ENCODE data around the gene MED14.

The MED14 gene

GRCh38 chrX:40663880-40664630 lies 71.3 kb downstream of the MED14 start:
- DNase-seq = peak in 11 of 51 donors; percentile 0 to 13 (median 2)

DNA sequence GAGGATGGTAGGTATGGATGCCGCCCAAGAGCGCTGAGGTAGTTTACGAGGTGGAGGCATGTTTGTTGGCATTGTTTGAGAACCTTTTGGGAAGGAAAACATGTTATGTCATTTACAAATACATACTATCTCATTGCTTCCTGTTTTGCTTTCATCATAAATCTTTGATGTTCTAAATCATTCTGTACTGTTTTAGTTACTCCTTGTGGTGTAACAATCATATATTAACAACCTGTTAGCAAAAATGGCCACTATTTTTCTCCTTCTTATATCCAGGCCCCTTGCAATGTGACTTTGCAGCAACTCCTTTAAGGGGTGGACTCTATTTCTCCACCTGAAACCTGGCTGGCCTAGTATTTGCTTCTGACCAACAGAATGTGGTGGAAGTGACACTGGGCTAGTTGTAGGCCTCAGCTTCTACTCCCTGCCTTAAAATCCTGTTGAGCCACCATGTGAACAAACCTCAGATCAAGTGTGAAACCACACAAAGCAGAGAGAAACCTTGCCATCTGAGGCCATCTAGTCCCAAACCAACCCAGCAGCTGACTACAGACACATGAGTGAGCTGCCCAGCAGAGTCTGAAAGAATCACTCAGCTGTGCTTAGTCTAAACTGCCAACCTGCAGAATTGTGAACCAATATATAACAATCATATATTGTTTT lies 72.1 kb downstream of the MED14 start:
- DNase-seq = no peak

- no peak for DNase-seq
Observed at GRCh38 chrX:40661489-40661888, 73.9 kb downstream of the MED14 start.

DNA sequence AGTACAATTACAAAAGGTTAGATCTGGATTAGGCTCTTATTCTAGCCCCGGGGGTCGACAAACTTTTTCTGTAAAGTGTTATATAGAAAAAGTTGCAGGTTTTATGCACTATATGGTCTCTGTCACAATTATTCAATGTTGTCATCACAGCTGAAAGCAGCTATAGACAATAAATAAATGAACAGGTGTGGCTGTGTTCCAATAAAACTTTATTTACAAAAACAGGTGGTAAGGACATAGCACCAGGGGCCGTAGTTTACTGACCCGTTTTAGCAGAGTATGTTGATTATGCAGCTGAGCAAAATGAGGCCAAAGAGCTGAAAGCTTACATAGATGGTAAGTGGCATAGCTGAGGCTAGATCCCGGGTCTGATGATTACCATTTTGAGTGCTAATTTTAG lies 75.0 kb downstream of the MED14 start:
- no peak for DNase-seq

DNA sequence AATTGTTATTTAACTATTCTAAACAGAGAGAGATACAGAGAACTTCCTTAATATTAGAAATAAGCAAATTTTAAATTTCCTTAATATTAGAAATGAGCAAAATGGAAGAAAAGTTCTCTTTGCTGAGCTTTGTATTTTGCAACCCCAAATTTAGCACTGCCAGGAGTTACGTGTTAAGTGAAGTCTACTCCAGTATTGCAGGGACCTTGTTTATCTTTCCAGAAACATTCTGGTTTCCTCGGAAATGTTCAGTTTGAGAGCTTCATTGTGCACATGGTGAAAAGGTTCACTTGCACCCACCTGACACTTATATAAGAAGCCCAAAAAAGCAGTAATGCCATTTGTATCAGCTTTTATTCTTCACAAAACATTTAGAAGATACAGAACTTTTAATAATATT lies 81.8 kb downstream of the MED14 start:
- peak in 1 of 51 donors; percentile 0 for DNase-seq

DNA sequence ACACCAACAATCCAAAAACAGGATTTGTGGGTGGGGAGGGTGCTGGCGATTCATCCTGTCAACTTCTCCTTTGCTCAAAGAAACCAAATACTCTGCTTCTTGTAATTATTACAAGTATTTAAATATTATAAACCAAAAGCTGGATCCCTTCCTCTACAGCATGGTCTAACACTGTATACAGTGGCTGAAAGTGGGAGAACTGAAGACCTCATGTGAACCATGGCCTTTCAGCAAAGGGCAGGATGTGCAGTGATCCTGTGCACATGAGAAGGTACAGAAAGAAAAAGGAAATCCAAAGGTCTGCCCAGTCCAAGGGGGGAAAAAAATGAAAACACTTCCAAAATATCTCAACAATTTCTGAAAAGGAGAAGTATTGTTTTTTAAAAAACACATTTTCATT lies 82.7 kb downstream of the MED14 start:
- no peak for DNase-seq

- DNase-seq = peak in 39 of 51 donors; percentile 0 to 71 (median 28)
Observed at GRCh38 chrX:40651620-40652223, 83.6 kb downstream of the MED14 start.

DNA sequence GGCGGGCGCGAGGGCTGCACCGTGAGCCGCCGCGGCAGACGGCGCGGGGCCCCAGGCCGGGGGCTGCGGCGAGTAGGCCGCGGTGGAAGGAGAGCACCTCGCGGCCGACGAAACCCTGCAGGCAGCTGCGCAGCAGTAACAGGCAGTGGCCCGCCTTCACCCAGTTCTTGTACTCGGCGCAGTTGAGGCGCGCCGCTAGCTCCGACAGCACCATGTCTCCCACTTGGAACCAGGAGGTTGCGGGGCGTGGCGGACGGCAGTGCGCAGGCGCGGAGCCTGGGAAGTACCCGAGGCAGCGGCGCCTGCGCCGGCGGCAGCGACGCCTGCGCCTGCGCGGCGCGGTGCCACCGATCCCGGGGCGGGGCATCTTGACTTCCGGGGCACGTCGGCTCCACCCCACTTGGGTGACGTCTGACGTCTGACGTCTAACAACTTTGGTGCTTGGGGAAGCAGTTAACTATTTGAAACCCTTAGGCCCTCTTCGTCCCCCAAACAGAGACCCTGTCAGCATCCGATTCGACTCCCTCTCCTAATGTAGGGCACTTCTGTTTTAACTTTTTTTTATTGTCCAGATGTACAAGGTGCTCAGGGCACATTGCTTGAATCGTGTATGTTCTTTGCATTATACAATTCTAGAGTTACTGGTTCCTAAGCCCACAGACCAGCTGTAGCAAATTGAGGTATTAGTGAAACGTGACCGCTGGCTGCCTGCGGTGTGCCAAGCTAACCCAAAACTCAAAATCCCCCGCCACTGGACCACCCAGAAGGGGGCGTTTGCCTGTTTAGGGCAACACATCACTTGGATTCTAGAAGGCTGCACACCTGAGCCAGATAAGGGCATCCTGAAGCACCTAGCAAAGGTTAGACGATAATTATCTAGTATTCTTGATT lies 87.8 kb downstream of the MED14 start, which contains the start of gene CXorf38:
Gene CXorf38 (minus strand): TSS at position 255 of the 891 bp plus-strand sequence. CDS start 41 bp downstream, at position 214.
- peak; percentile 14 to 92 (median 77) for DNase-seq

DNA sequence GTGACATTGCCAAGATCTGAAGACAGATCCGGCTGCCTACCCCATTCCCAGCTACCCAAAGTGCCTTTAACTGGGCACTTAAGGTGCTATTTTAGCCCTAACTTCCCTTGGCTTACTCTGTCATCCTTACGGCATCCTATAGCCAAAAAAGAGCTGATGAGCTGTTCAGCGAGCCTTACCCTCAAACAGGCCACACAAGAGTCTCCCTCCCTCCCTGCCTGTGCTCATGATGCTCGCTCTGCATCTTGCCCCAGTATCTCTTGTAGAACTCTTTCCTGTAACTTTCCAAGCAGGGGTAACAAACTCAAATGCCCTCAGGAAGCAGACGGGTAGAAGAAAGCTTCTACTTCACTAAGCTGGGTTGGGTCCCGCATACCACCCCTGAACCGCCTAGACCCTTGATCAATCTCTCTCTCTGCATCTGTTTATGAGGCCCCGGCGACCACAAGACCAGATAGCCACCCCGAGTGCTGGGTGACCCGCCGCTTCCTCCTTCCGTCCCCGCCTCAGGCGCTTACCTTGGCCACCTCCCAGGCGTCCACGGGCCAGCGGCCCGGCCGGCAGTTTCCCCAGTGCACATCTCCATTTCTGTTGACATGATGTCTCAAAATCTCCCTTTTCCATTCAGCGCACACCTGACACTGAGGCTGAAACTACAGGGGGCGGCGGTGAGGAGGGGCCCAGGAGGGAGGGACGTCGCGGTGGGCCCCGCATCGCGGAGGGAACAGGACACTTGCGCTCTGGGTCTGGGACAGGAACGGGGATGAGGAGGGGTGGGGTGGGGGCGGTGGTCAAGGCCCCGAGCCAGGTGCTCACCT lies 88.6 kb downstream of the MED14 start:
- DNase-seq = peak in 16 of 51 donors; percentile 0 to 35 (median 12)

DNA sequence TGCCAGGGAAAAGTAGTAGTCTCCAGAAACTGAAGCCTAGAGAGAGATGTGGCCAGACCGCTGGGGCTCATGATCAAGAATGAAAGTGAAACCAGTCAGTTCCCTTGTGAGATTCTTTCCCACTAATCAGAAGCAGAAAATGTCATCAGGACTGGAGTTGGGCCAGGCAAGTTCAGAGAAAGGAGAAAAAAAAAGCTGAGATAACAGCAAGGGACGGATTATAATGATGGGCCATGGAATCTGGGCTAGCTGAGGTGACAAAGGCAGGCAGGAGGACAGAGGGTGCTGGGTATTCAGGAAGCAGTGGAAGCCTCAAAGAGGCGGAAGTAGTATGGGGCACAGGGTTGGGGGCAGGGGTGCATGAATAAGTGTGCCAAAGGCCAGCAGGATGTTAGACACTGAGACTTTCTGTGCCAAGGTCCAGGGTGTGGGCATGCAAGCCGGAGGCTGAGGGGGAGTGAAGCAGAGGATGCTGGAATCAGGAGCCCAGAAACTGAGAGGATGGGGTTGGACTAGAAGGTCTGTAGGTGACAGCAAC lies 90.5 kb downstream of the MED14 start:
- peak in 31 of 51 donors; percentile 0 to 49 (median 8) for DNase-seq

DNA sequence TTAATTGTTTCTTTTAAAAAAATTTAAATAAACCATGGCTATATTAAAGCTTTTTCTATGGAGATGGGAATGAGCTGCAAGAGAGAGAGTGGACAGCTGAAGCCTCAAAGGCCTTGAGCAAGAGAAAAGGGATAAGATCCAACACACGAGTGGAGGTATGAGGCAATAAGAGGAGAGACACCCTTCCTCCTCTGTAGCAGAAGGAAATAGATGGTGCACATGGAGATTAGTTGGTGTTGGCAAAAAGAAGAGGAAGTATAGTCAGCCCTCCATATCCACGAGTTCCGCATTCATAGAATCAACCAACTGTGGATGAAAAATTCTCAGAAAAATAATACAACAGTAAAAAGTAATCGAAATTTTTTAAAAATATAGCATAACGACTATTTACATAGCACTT lies 91.2 kb downstream of the MED14 start:
- peak in 1 of 51 donors; percentile 9 for DNase-seq

- no peak for DNase-seq
Observed at GRCh38 chrX:40637687-40638086, 97.7 kb downstream of the MED14 start.

DNA sequence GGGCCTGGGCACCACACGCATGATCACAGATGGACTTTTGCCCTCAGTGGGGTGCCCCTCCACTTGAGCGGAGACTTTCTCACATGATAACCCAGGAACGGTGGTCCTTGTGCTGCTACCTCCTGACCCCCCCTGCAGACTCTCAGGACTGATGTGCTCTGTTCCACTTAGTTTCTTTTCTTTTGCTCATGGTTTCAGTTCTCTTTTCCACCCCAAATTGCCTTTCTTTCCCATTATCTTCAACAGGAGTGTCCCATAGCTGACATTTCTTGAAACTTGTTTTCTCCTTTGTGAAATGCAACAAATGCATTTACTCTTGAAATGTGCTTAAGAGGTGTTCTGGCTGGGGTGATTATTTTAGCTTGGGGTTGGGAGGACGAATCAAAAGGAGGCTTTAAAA lies 103.1 kb downstream of the MED14 start:
- DNase-seq = no peak

DNA sequence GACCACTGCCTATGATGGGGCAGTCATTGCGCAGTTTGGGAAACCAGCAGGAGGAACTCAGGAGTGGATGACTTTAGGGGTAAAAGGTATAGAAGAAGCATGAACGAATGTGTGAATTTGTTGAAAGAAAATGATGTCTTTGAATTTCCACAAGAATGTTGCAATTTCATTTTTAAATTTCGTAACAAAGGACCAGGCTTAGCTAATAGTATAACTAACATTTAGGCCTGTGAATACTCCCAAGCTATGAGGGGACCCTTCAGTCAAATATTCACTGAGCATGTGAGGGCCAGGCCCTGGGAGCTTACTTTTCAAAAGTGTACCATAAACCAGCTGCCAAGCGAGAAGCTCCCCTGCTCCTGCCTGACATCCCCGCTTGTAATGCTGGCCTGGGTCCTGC lies 106.8 kb downstream of the MED14 start:
- no peak for DNase-seq

DNA sequence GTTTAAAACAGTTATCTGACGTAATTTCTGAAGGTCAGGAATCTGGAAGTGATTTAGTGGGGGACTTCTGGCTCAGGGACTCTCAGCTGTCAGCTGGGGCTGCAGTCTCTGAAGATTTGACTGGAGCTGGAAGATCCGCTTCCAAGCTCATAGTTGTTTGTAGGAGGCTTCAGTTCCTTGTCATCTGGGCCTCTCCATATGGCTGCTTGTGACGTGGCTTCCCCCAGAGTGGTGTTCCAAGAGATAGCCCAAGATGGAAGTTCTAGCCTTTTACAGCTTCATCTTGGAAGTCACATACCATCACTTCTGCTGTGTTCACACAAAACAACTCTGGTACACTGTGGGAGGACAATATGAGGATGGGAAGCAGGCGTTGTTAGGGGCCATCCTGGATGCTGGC lies 110.0 kb downstream of the MED14 start:
- DNase-seq = peak in 1 of 51 donors; percentile 4

GRCh38 chrX:40623665-40624064 lies 111.7 kb downstream of the MED14 start:
- DNase-seq = no peak

GRCh38 chrX:40623139-40623536 lies 112.2 kb downstream of the MED14 start, which contains the start of gene MPC1L:
MPC1L (plus strand) TSS chrX:40623428; CDS start chrX:40623566, 138 bp downstream.
- no peak for DNase-seq

DNA sequence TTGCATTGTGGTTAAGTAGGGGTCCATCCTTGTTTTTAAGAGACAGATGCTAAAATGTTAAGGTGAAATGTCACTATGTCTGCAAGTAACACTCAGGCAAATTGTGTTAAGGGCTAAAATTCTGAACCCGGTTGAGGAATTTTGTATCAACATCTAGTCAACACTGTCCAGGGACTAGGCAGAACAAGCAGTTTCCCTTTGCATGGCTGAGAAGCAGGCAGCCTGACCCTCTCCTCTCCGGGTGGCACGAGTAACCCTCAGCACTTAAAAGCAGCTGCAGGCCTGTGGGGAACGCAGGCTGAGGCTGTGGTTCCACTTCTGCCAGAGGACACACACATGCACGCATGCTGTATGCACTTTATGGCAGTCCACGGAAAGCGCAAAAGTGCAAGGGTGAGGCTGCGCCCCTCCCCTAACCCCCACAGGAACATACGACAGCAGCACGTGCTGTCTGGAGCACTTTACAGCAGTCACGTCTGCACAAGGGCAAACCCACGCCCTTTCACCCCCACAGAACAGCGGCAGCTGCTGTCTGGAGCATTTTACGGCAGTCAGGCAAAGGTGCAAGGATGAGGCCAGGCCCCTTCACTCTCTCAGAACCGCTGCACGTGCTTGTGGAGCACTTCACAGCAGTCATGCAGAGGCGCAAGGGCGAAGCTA lies 112.7 kb downstream of the MED14 start:
- no peak for DNase-seq

GRCh38 chrX:40617566-40617965 lies 117.8 kb downstream of the MED14 start:
- peak in 1 of 51 donors; percentile 0 for DNase-seq

DNA sequence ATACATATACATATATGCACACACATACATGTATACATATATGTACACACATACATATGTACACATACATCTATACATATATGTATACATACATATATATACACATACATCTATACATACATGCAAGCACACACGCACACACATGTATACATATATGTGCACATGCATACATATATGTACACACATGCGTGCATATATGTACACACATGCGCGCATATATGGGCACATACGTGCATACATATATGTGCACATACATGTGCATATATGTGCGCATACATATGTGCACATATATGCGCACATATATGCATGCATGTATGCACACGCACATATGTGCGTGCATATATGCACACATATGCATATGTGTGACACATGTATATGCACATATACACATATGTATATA lies 119.4 kb downstream of the MED14 start:
- no peak for DNase-seq
